ENCODE data around the gene LRCH1. TPM values are rescaled to one million over a fixed set of nuclear protein-coding genes. Genes with fewer than 3 reads are reported as not detected.

The LRCH1 gene
- total and polyA plus RNA-seq, 10 of the 15 experiments (the other 5 are each of a cell fraction or from before 2014, with no cell fraction given), result 5.3 to 48.9 (median 14.4) TPM

GRCh38 chr13:46679369-46680120 lies 126.6 kb downstream of the LRCH1 start:
- SMC1A ChIA-PET (ENCODE audit: uncharacterized antibody, unreplicated experiment), result interaction anchor here (0.9 to 3.5 kb wide), 26 partner anchors 10 to 128 kb away, joined by 3 to 28 read pairs (median 4); no protein-coding TSS in a partner anchor
- Histone ChIP-seq H4K20me1 (ENCODE audit: control insufficient read depth, insufficient read depth) (no peaks in the 10 kb centered on the region), H3K36me3 (ENCODE audit: control insufficient read depth in 2 of 2, insufficient read depth in 2 of 2, low read length in 1 of 2) (peaks cover 9 to 12% of the 10 kb centered on the region in 2 experiments; a peak in 3 of 4 replicates), H3K9ac (ENCODE audit: control insufficient read depth, insufficient read depth, low read length) (peak overlapping the region; percentile 33), H3K9me3 (replicated peaks; ENCODE audit: control insufficient read depth, insufficient read depth, low read length) (no peaks in the 10 kb centered on the region), H3K79me2 (ENCODE audit: control insufficient read depth, insufficient read depth, low read length) (peaks cover 66% of the 10 kb centered on the region), H3K4me1 (ENCODE audit: control insufficient read depth, insufficient read depth, low read length) (peaks cover 37% of the 10 kb centered on the region), H3K27ac (ENCODE audit: control insufficient read depth, insufficient read depth) (peak overlapping the region; percentile 83), H3K4me3 (peak overlapping the region; percentile 56), H3K27me3 (replicated peaks in 1 of 2; ENCODE audit: control insufficient read depth in 2 of 2, insufficient read depth in 2 of 2, low read length in 1 of 2) (no peaks in the 10 kb centered on the region), H2AFZ (ENCODE audit: control insufficient read depth, low read depth, low read length) (no peak overlapping the region; the same call in 1 of the 2 replicates), H3K4me2 (ENCODE audit: control insufficient read depth, insufficient read depth) (peak overlapping the region; percentile 92)
- CTCF ChIA-PET, result interaction anchor here (0.6 to 10.4 kb wide), 16 partner anchors 11 to 128 kb away, joined by 3 to 64 read pairs (median 3); no protein-coding TSS in a partner anchor
- BruUV-seq (replicated peaks), result TSS peak; percentile 1
- ATAC-seq, result peak; percentile 91
- intact Hi-C loops (cut with micrococcal nuclease; ENCODE audit: unreplicated experiment) (loop anchor here (2.0 kb wide), 1 partner anchor 77 kb away; no protein-coding TSS in a partner anchor), in situ Hi-C loops (cut with MboI) (no loop called here)
- 43% methylated on average over 12 of the region's 12 CpGs for WGBS (ENCODE audit: insufficient coverage, insufficient replicate concordance, low lambda C conversion rate, missing lambda C conversion rate)
- FAIRE-seq, result peak; percentile 71
- RAD21 ChIA-PET (ENCODE audit: unreplicated experiment), result interaction anchor here (0.6 to 7.8 kb wide), 16 partner anchors 11 to 186 kb away, joined by 3 to 52 read pairs (median 6); partner anchors contain the start of gene LRCH1
- POLR2A ChIA-PET, result interaction anchor here (1.0 to 1.9 kb wide), 7 partner anchors 10 to 128 kb away, joined by 3 to 5 read pairs (median 4); no protein-coding TSS in a partner anchor
- peak; percentile 53 for DNase-seq (ENCODE audit: low read depth, low spot score)
- TF ChIP-seq CEBPB (IDR thresholded peaks at IDR 0.05; ENCODE audit: borderline replicate concordance in 1 of 2, low read depth in 2 of 2, low read length in 2 of 2) (no peak), RCOR1 (conservative IDR thresholded peaks at IDR 0.05; ENCODE audit: low read depth, low read length) (no peak), BCLAF1 (IDR thresholded peaks at IDR 0.05) (no peak), FOS (IDR thresholded peaks at IDR 0.05; ENCODE audit: borderline replicate concordance, extremely low read depth, insufficient read length) (no peak), POLR2AphosphoS2 (IDR thresholded peaks at IDR 0.05; ENCODE audit: low read depth, low read length) (no peak), ZBTB40 (IDR thresholded peaks at IDR 0.05; ENCODE audit: borderline replicate concordance) (no peak), BCL3 (IDR thresholded peaks at IDR 0.05; ENCODE audit: borderline replicate concordance, insufficient read depth, low read depth, low read length, poor library complexity, severe bottlenecking) (no peak), SUZ12 (IDR thresholded peaks at IDR 0.05; ENCODE audit: unreplicated experiment) (no peak), NR2C2 (IDR thresholded peaks at IDR 0.05; ENCODE audit: borderline replicate concordance, control insufficient read depth, insufficient read length, low read depth) (no peak), KAT2A (conservative IDR thresholded peaks at IDR 0.05; ENCODE audit: control insufficient read depth, low read depth, low read length) (no peak), YY1 (IDR thresholded peaks at IDR 0.05; ENCODE audit: low read depth, low read length) (no peak), RUNX3 (IDR thresholded peaks at IDR 0.05; ENCODE audit: low read length) (peak; percentile 71), TCF12 (IDR thresholded peaks at IDR 0.05; ENCODE audit: low read depth, low read length) (peak; percentile 79), GABPA (IDR thresholded peaks at IDR 0.05; ENCODE audit: low read depth) (no peak)

All from GM12878 (cell line).